HG03442 (cell line): ENCODE data around the gene TRMT1.
A peak's percentile ranks its signal among the peaks of the same experiment; 100 is the strongest.

ENCODE experiments used
- ATAC-seq: cut with Tn5 transposase; IDR thresholded peaks from one replicate; pipeline ENCODE4 v1.9.1; 2021; ENCODE audit warnings: mild to moderate bottlenecking, moderate library complexity; ENCODE audit not compliant: unreplicated experiment

The TRMT1 gene

DNA sequence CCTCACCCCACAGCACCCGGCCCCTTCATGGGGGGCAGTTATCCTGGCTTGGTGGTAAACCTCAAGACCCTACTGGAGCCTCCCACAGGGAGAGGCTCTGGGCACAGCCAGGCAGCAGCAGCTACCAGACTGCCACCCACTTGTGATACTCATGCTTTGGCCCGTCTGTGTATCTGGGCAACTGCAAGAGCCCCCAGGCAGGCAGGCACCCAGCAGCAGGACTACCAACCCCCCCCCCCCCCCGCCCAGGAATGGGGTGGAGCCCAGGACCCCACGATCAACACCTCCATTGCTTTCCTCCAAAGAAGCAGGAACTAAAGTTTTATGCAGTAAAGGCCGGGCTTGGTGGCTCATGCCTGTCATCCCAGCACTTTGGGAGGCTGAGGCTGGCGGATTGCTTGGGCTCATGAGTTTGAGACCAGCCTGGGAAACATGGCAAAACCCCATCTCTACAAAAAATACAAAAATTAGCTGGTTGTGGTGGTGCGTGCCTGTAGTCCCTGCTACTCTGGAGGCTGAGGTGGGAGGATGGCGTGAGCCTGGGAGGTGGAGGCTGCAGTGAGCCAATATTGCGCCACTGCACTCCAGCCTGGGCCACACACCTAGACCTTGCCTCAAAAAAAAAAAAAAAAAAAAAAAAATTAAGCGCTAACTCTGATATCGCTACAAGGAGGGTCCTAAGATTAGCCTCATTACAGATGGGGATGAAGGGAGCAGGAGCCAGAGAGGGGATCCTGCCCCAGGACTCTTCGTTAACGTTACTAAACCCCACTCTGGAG lies 12.8 kb downstream of the TRMT1 start:
- no peak for ATAC-seq

DNA sequence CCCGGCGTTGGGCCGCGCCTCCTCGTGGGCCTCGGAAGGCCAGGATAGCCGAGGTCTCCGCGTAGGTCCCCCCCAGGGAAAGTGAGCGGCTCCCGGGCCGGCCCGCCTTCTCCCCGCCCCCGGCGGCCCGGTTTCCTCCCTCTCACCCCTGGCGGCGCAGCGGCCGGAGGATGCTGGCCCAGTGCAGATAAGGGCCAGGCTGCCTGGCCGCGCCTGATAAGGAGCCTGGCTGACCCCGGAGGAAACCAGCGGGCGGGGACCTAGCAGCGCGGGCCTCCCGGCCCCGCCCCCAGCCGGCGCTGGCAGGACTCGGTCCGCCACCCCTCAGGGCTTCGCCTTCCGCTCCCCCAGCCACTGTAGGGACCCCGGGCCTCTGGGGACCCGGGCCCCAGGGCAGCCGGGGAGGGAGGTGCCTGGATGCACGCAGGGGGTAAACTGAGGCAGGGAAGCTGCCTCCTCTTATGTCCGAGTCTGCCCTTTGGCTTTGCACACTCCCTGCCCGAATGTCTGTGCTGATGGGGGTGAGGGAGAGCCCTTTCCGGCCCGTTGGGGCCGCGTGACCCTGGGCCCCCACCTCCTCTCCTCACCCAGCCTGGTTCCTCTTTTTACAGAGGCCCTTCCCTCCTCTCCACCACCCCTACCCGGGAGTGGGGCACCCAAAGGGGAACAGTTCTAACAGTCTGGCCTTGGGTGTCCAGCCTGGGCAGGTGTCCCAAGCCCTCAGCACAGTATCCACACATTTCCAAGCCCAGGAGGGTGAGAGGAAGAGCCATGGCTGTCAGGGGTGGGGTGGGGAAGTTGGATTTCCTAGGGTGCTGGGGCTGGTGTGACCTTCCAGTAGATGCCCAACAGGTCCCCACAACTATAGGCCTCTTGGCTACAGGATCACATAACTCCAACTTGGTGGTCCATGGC lies 13.6 kb downstream of the TRMT1 start, which contains the start of gene LYL1:
Gene LYL1 (minus strand): TSS at position 193 of the 915 bp plus-strand sequence. CDS start 1,687 bp downstream, outside the sequence.
- peak; percentile 27 for ATAC-seq

DNA sequence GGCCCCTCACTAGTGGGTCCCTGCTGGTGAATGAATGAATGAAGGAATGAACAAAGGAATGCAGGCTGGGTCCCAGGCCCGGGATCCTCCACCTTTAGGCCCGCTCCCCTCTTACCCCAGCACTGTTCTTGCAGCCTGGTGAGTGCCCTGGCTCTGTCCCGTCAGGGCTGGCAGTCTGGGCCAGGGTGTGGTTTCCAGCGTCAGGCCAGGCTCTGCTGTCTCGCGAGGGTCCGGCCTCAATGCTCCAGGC lies 14.2 kb downstream of the TRMT1 start:
- ATAC-seq, result peak; percentile 3

DNA sequence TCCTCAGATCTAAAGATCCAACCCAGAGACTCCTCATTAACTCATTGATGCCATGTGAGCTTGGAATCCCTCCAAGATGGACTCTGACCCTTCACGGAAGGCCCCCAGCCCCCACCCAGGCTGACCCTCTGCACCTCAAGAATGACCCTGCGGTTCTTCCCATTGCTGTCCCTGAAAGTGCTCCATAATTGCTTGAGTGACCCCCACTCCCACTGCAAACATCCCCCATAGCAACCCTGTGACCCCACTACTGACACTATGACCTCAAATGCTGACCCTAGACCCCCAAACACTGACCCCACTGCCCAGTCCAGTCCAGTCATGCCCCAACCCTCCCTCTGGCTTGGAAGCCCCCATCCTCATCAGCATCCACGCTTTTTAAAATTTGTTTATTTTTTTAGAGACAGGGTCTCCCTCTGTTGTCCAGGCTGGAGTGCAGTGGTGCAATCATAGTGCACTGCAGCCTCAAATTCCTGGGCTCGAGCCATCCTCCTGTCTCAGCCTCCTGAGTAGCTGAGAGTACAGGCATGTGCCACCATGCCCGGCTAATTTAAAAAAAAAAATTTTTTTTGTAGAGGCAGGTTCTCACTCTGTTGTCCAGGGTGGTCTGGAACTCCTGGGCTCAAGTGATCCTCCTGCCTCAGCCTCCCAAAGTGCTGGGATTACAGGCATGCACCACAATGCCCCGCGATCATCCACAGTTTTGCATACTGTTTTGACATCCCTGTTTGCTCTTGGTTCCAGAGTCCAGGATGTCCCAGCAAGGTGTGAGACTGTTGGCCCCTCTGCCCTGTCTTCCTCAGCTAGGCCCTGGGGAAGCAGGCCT lies 14.7 kb downstream of the TRMT1 start:
- no peak for ATAC-seq

GRCh38 chr19:13100841-13101589 lies 15.5 kb downstream of the TRMT1 start:
- ATAC-seq, result no peak

DNA sequence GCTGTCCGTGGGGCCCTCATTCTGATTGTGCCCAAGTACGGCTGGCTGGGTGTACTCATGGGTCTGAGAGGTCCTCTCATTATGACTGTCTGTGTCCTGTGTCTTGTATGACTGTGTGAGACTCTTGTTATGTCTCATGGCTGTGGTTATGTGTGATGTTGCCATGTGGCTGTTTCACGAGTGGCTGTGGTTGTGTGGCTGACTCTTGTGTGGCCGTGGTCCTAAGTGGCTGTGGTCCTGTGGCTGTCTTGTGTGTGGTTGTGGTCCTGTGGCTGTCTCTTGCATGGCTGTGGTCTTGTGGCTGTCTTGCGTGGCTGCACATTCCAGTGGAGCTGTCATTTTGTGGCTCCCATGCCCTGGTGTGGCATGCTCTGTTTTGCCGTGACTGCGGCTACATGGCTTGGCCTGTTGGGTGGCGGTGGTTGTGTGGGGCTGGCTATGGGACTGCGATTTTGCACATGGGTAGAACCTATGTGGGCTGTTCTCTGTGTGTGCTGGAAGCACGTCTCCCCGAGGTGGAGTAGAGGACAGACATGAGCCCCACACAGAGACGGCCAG lies 16.4 kb downstream of the TRMT1 start:
- no peak for ATAC-seq

DNA sequence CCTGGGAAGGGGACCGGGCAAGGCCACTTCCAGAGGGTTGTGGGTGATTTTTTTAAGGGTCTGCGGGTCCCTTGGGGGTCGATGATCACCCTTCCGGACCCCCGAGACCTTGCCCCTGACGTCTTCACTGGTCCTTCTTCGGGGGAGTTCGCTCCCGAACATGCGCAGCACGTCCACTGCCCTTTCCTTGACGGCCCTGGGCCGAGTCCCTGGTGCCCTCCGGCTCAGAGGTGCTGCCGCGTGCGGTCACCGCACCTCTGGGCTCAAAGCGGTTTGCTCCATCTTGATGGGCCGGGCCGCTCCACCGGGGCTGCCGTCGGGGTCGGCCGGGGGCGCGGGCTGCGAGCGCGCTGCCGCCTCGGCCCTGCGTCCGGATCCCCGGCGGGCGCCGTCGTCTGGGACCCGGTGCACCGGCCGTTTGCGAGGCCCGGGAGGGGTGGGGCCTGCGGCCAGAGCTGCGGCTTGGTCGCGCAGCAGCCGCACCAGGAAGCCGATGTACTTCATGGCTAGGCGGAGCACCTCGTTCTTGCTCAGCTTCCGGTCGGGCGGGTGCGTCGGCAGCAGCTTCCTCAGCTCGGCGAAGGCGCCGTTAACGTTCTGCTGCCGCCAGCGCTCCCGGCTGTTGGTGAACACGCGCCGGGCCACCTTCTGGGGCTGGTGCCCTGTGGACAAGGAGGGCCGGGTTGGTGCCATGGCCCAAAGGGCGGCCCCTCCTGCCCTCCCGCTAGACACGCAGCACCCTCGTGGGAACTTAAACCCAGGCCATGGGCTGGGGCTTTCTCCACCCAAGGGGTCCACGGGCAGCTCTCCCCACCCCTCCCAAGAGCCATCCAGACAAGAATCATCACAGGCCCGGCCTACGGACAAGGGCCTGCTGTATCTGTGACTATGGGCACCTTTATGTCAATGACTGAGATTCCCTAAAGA lies 17.2 kb downstream of the TRMT1 start:
- ATAC-seq, result no peak

GRCh38 chr19:13098277-13099072 lies 18.1 kb downstream of the TRMT1 start:
- ATAC-seq, result no peak

- ATAC-seq, result no peak
Observed at GRCh38 chr19:13097463-13098258, 18.9 kb downstream of the TRMT1 start.

DNA sequence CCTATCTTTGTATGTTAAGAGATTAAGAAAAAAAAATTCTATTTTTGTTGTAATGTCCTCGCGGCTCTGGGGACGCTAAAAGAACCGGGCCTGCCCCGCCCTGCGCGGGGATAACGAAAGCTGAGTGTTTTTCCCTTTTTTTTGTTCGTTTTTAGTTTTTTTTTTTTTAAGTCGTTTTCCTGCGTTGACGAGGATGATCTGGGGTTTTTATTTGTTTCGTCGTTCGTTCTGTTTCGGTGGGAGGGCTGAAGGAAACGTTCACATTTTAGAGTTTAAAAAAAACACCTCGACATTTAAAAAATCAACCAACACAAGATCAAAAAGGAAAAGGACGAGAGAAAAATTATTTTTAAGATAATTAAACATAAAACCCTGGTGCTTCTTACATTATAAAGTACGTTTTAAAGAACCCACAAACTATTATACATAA lies 19.5 kb downstream of the TRMT1 start:
- no peak for ATAC-seq

DNA sequence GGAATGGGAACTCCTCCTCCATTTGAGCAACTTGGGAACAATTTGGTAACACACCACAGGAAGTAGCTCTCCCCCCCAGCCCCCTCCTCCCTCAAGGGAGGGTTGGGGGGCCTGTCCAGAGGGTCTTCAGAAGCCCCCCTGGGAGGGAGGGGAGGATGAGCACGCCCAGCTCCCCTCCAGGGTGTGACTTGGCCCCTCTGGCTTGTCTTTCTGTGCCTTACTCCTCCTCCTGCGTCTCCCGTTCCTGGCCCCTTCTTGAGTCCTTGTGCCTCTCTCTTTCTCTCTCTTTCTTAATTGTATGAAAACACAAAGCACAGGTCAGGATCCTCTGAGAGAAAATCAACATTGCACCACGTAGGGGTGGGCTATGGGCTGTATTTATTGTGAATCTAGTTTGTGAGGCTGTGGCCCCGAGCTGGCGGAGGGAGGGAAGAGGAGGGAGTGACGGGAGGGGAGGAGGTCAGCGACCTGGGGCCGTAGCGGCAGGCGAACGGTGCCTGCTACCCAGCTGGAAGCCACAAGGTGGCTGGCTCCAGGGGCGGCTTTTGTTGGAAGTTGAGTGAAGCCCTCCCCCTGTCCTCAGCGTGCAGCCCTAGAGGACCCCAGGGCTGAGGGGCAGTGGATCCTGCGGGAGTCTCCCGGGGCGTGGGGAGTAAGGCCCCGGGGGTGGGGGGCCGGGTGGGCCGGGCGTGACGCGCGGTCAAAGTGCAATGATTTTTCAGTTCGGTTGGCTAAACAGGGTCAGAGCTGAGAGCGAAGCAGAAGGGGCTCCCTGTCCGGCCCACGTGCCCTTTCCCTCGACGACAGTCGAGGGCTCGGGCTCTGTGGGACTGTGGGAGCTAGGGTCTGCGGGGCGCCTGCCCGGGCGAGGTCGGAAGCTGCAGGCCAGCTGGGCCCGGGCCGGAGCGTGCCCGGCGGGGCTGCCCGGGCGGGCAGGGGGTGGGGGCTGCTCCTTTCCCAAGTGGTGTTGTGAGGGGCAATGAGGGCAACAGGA lies 20.3 kb downstream of the TRMT1 start:
- no peak for ATAC-seq

- ATAC-seq, result no peak
Observed at GRCh38 chr19:13095393-13095784, 21.2 kb downstream of the TRMT1 start.

DNA sequence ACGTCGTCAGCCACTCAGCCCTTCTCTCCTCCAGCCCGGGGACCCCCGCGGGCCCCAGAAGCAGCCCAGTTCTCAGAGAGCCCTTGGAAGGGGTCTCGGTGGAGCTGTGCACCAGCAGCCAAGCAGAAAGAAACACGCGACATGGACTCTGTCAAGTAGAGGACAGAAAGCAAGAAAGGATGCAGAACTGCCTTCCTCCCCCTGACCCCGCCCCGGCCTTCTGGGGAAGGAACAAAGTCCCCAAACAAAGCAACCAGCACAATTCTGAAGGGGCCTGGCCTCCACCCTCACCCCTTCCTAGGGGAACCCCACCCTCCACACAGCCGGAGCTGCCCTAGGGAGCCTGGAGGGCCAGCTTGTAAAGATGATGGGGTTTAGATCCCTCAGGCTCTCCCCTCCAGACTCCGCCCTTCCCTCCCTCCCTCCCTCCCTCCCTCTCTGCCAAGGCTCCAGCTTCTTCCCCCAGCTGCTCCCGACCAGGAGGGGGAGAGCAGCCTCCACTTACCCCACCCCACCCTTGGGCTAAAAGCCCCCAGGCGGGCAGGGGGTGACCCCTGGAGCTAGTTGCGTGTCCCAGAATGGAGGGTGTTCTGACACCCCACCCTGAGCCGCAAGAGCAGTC lies 21.7 kb downstream of the TRMT1 start:
- ATAC-seq, result no peak

DNA sequence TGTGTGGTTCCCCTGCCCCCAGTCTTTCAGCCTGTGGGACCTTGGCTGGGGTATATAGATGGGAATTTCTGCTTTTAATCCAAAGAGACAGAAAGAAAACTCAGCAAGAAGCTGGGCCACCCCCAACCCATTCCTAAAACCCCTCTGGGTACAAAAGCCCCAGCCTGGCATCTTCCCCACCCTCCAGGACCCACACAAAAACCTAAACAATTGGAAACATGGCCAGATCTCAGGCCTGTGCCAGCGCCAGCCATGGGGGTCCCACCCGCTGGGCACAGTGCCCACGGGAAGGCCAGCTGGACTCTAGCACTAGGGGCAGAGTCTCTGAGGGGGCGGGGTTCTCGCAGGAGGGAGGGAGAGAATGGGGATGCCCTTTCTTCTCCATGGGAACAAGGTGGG lies 22.4 kb downstream of the TRMT1 start:
- ATAC-seq, result no peak

DNA sequence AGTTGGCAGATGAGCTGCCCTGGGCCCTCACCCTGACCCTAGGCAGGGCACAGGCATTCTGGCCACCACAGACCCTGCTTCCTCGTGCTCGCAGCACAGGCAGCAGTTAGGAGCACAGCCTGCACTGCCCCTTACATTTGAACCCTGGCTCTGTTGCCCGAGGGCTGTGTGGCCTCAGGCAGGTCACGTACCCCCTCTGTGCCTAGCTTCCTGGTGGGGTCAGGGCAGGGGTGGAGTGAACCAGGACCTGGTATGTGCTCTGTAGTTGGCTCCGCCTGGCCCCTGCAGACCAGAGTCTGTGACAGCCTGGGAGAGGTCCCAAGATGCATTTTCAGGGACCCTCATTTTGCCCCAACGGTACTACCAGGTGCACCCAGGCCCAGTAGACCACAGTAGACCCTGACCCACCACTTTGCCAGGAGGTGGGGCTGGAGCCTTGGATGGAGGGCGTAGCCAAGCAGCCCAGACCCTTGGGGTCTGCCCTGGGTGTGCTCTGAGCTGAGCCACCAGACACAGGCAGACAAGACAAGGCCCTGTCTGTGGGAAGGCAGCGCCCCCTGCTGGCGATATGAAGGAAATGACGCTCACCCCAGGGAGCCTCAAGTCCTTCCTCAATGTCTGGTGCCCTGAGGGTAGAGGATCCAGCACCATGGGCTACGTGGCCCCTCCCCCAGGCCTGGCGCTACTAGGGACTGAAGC lies 23.0 kb downstream of the TRMT1 start:
- no peak for ATAC-seq
